IPS-18c (cell line): ENCODE data around the gene PDCD1.
"Not testable (repeated sequence)": the region's sequence is repeated elsewhere in the genome, so short reads cannot be mapped to it uniquely, and the experiment has no call there.

Experiments
- H3K4me3 ChIP-seq: 2 replicates; pipeline ENCODE4 v1.7.0; 2013; ENCODE audit warnings: low read depth, mild to moderate bottlenecking, low read length, moderate library complexity; ENCODE audit not compliant: insufficient read depth
- H3K9me3 ChIP-seq: one replicate; pipeline ENCODE4 v1.6.1; 2013; ENCODE audit warnings: mild to moderate bottlenecking, low read length, moderate library complexity; ENCODE audit not compliant: control insufficient read depth, insufficient read depth

Gene PDCD1

DNA sequence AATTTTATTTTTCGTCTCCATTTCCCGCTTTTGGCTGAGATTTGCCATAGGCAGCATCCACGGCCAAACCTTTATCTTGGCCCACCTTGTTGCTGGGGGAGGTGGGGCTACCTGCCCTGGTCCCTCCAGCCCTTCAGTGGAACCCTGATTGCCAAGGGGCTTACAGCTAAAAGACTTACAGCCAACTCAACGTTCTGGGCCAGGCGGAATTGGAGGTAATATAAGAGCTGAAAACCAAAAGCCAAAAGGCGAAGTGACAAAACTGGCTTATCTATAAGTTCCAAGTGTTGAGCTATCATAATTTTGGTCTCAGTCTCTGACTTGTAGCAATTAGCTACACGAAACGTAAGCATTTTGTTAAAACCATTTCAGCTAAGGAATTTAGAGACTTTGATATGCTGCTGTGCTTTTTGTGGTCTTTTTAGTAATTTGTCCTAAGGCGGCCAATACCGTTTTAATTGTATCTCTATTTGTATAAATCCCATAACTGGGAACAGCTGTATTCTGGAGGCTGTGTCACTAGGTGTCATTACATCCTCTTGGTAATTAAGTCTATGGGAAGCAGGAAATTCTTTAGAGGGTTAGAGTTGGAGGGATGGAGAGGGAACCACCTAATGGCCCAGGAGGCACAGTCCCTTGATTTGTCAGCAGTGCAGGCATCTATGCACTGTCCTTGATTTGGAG lies 24.0 kb downstream of the PDCD1 start:
- no peaks in the 10 kb centered on the region for H3K9me3 ChIP-seq
- H3K4me3 ChIP-seq, result no peak overlapping the region

DNA sequence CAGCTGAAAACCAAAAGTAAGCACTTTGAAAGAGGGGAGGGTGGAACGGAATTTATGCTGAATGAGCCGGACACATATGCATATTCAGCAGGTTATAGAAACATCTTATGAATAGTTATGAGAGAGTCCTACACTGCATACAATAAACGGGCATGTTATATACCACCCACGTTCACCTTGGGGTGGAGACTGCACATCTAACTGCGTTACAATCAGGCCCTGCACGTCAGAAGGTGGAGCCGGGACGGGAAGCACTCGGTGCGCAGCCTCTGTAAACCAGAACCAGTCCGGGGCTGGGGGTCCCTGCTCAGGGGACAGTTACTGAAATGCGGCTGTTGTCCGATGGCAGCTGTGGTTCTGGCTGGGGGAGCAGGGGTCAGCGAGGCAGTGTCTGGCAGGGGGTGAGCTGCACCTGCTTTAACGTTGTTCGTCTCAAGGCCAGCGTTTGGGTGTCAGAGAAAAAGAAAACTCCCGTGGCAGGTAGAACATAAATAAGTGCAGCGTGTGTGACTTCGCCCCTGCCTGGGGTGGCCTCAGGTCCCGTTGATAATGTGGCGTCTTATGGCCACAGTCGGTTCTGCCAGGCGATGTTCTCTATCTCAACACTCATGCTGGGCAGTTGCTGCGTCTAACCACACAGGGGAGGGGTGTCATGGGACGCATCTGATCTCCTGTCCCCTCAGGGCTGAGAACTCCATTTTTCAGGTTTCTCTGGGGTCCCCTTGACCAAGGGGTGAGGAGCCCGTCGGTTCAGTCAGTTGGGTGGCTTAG lies 24.8 kb downstream of the PDCD1 start:
- H3K9me3 ChIP-seq, H3K4me3 ChIP-seq: not testable (repeated sequence)

DNA sequence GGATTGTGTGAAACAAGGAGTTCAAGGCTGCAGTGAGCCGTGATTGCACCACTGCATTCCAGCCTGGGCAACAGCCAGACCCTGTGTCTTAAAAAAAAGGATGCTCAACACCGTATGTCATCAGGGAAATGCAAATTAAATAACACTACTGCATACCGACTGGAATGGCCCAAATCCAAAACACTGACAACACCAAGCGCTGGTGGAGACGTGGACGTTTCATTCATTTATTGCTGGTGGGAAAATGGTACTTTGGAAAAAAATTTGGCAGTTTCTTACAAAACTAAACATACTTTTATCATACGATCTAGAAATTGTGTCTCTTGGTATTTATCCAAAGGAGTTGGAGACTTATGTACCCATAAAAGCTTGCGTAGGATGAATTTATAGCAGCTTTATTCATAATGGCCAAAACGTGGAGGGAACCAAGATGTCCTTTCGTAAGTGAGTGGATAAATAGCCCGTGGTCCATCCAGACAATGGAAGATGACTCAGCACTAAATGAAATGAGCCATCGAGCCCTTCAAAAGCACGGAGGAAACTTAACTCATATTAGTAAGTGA lies 25.5 kb downstream of the PDCD1 start:
- Histone ChIP-seq H3K4me3 (no peak overlapping the region), H3K9me3 (no peaks in the 10 kb centered on the region)

DNA sequence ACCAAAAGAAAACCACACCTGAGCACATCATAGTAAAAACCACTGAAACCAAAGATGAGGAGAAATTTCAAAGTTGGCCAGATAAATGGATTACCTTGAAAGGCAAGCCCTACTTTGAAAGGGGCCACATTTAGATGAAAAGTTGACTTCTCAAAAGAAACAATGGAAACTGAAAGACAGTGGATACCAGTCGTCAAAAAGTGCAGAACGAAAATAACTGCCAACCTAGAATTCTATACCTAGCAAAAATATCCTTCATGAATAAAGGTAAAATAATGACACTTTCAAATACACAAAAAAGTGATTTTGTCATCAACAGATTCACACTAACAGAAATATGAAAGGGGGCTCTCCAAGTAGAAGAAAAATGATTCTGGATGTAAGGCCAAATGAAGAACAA lies 31.3 kb downstream of the PDCD1 start:
- Histone ChIP-seq H3K4me3 (no peak overlapping the region), H3K9me3 (no peaks in the 10 kb centered on the region)

DNA sequence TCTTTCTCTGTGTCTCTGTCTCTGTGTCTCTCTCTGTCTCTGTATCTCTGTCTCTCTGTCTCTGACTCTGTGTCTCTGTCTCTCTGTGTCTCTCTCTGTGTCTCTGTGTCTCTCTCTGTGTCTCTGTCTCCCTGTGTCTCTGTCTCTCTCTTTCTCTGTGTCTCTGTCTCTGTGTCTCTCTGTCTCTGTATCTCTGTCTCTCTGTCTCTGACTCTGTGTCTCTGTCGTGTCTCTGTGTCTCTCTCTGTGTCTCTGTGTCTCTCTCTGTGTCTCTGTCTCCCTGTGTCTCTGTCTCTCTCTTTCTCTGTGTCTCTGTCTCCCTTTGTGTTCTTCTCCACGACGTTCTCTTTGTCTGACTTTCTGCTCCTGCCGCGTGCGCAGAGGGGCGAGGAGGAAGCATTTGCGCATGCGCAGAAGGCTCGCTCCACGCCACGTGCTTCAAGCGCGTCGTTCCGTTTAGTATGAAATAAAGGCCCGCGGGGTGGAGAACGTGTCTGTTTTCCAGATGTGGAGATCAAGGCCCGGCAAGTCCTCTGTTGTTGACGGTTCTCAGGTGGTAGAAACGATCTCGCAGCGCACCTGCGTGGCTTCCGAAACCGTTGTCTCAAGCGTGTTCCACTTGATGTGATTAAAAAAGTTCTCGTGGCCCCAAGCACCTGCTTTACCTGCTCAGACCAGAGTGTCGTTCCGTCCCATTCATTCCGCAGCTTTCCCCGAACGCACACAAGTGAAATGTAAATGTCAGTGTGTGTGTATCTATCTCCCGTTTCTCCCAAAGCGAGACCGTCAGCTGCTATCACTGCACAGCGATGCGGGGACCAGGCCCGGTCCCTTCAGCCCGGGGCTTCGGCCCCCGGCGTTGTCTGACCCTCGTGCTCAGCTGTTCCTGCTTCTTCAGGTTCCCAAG lies 34.9 kb downstream of the PDCD1 start:
- not testable (repeated sequence) for H3K9me3 ChIP-seq, H3K4me3 ChIP-seq

DNA sequence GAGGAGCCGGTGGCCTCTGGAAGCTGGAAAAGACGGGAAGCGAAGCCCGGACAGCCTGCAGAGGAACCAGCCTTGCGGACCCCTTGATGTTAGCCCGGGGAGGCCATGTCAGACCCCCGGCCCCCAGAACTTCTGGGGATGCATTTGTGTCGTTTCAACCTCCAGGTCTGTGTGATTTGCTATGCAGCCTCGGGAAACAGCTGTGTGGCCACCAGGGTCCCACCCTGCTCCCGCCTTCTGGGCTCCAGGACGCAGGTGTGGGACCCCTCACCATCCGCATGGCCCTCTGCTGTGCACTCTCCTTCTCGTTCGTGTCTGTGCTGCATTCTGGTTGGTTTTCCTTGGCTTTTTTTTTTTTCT lies 36.5 kb downstream of the PDCD1 start:
- Histone ChIP-seq H3K9me3 (no peaks in the 10 kb centered on the region), H3K4me3 (no peak overlapping the region)

DNA sequence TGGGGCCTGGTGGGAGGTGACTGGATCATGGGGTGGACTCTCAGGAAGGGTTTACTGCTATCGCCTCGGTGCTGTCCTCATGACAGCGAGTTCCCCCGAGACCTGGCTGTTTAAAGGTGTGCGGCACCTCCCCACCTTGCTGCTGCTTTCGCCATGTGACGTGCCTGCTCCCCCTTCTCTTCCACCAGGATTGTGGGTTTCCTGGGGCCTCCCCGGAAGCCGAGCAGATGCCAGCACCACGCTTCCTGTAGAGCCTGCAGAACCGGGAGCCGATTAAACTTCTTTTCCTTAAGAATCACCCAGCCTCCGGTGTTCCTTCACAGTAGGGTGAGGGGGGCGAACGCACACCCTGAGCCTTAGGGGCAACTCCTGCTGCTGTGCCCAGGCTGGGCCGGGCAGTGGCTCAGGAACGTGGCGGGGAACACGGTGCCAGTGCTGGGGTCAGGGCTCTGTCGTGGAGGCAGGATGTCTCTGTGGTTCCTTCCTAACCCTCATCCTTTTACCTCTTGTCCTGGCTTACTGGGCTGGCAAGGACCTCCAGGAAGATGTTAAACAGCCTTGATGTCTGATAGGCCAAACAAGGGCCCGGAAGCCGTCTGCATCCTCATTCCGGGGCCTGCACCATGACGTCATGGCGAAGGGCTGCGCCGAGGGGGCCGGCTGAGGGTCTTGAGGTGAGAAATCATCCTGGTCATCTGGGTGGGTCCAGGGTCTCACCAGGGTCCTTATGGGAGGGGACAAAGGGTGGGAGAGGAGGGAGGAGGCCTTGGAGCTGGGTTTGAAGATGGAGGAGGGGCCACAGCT lies 37.0 kb downstream of the PDCD1 start:
- Histone ChIP-seq H3K9me3 (no peaks in the 10 kb centered on the region), H3K4me3 (no peak overlapping the region)

DNA sequence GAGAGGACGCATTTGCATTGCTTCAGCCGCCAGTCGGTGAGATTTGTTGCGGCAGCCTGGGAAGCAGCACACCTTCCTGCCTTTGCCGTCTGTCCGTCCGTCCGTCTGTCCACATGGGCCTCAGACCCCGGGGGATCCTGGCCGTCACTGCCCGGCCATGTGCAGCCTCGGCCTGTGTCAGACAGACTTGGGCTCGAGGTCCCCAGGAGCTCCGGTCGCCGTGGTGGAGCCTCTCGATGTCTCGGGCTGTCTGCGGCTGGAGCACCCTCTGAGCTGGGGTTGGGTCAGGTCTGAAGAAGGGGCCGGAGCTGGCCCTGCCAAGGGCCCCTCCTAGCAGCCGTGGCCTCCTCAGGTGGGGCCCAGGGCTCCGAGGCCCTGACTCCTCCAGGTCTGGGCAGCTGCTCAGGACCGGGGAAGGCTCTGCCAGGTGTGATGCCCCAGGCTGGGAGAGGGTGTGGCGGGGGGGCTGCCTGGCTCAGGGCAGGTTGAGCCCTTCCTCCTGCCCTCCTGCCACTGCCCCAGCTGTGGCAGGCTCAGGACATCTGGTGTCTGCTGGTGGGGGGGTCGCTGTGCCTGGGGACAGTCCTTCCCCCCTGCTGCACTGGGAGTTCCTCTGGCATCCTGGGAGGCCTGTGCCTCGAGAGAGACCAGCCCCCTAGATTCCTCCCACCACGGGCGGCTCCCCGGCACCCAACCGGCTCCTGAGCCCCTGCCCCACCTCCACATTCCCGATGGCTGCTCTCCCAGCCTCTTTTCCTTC lies 37.9 kb downstream of the PDCD1 start:
- H3K9me3 ChIP-seq, result peaks cover 2% of the 10 kb centered on the region
- no peak overlapping the region for H3K4me3 ChIP-seq

DNA sequence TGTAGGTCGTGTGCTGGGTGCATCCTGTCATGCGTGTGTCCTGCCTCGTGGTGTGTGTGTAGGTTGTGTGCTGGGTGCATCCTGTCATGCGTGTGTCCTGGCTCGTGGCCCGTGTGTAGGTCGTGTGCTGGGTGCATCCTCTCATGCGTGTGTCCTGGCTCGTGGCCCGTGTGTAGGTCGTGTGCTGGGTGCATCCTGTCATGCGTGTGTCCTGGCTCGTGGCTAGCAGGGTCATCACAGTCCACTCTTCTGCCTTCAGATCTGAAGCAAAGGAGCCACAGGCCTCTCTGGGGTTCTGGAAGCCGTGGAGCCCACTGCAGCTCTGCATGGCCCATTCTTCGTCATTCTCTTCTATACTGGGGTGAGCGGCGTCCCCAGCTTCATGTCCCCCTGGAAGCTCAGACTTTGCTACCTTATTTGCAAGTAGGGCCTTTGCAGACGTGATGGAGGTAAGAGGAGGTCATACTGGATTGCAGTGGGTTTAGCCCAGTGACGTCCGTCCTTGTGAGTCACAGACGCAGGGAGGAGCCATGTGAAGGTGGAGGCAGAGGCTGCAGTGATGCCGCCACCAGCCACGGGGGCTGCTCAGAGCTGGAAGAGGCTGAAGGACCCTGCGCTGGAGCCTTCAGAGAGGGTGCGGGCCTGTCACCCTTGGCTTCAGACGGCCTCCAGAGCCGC lies 38.6 kb downstream of the PDCD1 start:
- not testable (repeated sequence) for H3K9me3 ChIP-seq, H3K4me3 ChIP-seq

DNA sequence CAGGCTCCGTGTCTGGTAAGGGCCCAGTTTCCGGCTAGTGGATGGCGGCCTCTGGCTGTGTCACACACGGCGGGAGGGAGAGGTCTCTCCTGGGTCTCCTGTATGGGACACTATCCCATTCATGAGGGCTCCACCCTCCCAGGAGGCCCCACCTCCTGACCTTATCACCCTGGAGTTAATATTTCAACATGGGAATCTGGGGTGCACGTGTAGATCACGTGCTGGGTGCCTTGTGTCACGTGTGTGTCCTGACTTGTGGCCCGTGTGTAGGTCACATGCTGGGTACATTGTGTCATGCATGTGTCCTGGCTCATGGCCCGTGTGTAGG lies 39.8 kb downstream of the PDCD1 start:
- Histone ChIP-seq H3K4me3 (no peak overlapping the region), H3K9me3 (peaks cover 2% of the 10 kb centered on the region)

DNA sequence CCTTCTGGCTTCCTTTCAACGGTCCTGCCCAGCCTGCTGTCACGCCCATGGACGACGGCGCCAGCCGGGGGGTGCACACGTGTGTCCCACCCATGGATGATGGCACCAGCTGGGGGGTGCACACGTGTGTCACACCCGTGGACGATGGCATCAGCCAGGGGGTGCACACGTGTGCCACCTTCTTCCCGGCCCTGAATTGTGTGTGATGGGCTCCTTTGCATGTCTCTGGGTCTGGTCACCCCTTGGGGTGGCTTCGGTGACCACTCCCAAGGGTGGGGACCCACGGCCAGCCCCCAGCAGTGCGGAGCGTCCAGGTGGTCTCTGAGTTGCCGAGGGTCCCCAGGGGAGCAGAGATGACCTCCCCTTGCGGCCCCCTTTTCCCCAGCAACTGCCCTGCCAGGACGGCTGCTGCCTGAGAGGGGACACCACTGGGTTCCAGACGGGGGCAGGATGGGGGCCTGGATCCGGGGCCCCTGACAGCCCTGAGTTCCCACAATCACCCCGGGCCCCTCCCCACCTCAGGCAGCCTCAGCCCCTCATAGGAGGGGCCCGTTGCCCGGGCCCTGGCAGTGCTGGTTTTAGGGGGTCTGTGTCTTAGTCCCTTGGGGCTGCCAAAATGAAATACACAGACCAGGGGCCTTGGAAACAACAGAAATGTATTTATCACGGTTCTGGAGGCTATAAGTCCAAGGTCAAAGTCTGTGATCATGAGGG lies 40.3 kb downstream of the PDCD1 start:
- peaks cover 2% of the 10 kb centered on the region for H3K9me3 ChIP-seq
- H3K4me3 ChIP-seq, result no peak overlapping the region

DNA sequence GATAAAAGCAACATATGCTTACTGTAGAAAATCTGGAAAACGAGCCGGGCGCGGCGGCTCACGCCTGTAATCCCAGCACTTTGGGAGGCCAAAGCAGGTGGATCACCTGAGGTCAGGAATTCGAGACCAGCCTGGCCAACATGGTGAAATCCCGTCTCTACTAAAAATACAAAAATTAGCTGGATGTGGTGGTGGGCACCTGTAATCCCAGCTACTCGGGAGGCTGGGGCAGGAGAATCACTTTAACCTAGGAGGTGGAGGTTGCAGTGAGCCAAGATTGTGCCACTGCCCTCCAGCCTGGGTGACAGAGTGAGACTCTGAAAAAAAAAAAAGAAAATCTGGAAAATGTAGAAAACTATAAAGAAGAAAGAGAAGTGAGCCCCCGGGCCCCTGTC lies 40.9 kb downstream of the PDCD1 start:
- H3K4me3 ChIP-seq, H3K9me3 ChIP-seq: not testable (repeated sequence)

DNA sequence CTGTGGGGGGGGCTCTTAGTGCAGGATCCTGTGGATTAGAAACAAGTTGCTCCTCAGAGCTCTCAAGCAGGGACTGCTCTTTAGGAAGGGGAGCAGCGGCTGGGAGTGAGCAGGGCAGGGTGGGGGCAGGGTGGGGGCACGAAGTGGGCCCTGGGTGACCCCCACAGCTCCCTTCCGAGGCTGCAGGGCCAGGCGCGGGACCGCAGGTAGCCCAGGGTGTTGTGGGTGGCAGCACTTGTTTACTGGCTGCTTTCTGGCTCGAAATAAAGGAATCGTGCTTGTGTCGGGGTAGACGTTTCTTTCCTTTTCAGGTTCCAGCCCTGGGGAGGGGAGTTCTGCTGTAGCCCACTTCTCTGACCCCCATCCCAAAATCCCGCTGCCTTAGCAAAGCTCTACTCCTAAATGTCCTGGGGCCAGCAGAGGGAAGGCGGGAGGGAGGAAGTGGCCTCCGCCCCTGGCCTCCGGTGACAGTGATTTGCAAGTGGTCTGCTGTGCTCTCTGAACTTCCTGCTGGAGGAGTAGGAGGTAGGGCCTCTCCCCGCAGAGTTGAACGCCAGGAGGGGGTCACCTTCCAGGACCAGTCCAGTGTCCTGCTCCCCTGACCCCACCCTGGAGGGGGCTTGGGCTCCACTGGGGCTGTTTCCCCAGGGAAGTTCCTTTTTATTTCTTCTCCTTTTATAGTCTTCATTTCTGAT lies 41.4 kb downstream of the PDCD1 start:
- no peak overlapping the region for H3K4me3 ChIP-seq
- peaks cover 2% of the 10 kb centered on the region for H3K9me3 ChIP-seq

DNA sequence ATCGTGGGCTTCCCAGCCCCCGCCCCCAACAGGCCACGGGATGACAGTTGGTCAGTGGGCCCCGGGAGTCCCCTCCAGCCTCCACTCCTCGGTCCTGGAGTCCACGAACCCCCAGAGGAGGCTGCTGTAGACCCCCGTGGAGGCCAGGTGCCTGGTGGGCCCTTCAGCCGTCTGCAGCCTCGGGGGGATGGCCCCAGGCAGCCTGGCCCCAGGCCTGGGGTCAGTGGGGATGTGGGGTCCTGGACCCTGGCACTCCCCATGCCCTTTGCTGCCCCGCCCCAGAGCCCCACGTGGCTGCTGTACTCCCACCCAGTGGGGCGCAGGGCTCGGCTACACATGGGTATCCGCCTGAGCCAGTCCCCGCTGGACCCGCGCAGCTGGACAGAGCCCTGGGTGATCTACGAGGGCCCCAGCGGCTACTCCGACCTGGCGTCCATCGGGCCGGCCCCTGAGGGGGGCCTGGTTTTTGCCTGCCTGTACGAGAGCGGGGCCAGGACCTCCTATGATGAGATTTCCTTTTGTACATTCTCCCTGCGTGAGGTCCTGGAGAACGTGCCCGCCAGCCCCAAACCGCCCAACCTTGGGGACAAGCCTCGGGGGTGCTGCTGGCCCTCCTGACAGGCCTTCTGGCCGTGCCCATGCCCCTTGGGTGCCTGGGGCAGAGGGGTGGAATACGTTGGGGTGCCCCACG lies 42.1 kb downstream of the PDCD1 start:
- Histone ChIP-seq H3K9me3 (peaks cover 2% of the 10 kb centered on the region), H3K4me3 (no peak overlapping the region)
